HUES64 (cell line): ENCODE data around the gene GDPD3.

Source experiments
- H3K27ac ChIP-seq: 2 replicates; pipeline ENCODE4 v1.7.0; 2013; ENCODE audit warnings: low read depth, low read length, inconsistent platforms
- H3K27me3 ChIP-seq: 2 replicates; pipeline ENCODE4 v1.6.1; 2013; ENCODE audit warnings: mild to moderate bottlenecking, low read length; ENCODE audit not compliant: insufficient read depth
- H3K36me3 ChIP-seq: 2 replicates; pipeline ENCODE4 v1.6.1; 2013; ENCODE audit warnings: mild to moderate bottlenecking, low read length; ENCODE audit not compliant: insufficient read depth
- H3K4me1 ChIP-seq: 2 replicates; pipeline ENCODE4 v1.6.1; 2013; ENCODE audit warnings: mild to moderate bottlenecking, low read length, moderate library complexity; ENCODE audit not compliant: insufficient read depth
- H3K4me3 ChIP-seq: 2 replicates; pipeline ENCODE4 v1.5.1; 2013; ENCODE audit warnings: mild to moderate bottlenecking, low read length, moderate library complexity
- H3K9ac ChIP-seq: 2 replicates; pipeline ENCODE4 v1.6.1; 2013; ENCODE audit warnings: mild to moderate bottlenecking, low read depth, low read length
- H3K9me3 ChIP-seq: 2 replicates; pipeline ENCODE4 v1.6.1; 2013; ENCODE audit warnings: low read depth, low read length; ENCODE audit not compliant: insufficient read depth
- WGBS: fragments of 150-250, 120-280 bp; methylation state at CpG from one replicate; pipeline ENCODE4 v1.1.7; 2013; ENCODE audit warnings: missing lambda C conversion rate; 5-methylcytosine and 5-hydroxymethylcytosine counted together

GDPD3 gene

GRCh38 chr16:30110661-30111060 lies 2.7 kb downstream of the GDPD3 start:
- H3K9ac ChIP-seq: no peak overlapping the region
- H3K4me3 ChIP-seq: no peak overlapping the region
- no peaks in the 10 kb centered on the region for H3K9me3 ChIP-seq
- H3K27me3 ChIP-seq: no peaks in the 10 kb centered on the region
- peaks cover 3% of the 10 kb centered on the region; the same call in 1 of the 2 replicates for H3K36me3 ChIP-seq
- H3K4me1 ChIP-seq: no peaks in the 10 kb centered on the region
- 76% methylated on average over 6 of the region's 7 CpGs for WGBS
- no peak overlapping the region for H3K27ac ChIP-seq

- Histone ChIP-seq H3K27me3 (no peaks in the 10 kb centered on the region), H3K4me1 (no peaks in the 10 kb centered on the region), H3K27ac (no peak overlapping the region), H3K4me3 (no peak overlapping the region), H3K9me3 (no peaks in the 10 kb centered on the region), H3K9ac (no peak overlapping the region), H3K36me3 (peaks cover 3% of the 10 kb centered on the region; the same call in 1 of the 2 replicates)
- WGBS: 95% methylated on average over 14 of the region's 15 CpGs
Measured at GRCh38 chr16:30108059-30108850, 5.1 kb downstream of the GDPD3 start.

DNA sequence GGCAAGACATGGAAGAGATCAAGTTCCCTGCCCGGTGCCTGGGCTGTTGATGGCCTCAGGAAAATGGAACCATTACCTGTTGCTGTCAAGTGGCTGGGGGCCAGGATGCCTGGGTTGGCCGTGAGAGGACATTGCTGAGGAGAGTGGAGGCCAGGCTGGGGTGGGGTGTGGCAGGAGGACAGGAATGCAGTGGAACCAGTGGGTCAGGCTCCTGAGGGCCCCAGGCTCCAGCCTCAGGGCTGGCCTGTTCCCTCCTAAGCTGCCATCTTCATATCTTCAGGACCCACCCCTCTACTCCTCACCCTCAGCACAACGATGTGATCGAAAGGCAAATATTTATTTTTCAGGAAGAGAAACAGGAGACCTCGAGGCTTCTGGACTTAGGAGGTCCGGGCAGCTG lies 8.8 kb downstream of the GDPD3 start:
- no peaks in the 10 kb centered on the region for H3K27me3 ChIP-seq
- H3K27ac ChIP-seq: no peak overlapping the region
- 93% methylated on average over 6 of the region's 6 CpGs for WGBS
- no peak overlapping the region for H3K4me3 ChIP-seq
- no peaks in the 10 kb centered on the region for H3K4me1 ChIP-seq
- H3K36me3 ChIP-seq: peaks cover 3% of the 10 kb centered on the region; the same call in 1 of the 2 replicates
- no peaks in the 10 kb centered on the region for H3K9me3 ChIP-seq
- no peak overlapping the region for H3K9ac ChIP-seq

DNA sequence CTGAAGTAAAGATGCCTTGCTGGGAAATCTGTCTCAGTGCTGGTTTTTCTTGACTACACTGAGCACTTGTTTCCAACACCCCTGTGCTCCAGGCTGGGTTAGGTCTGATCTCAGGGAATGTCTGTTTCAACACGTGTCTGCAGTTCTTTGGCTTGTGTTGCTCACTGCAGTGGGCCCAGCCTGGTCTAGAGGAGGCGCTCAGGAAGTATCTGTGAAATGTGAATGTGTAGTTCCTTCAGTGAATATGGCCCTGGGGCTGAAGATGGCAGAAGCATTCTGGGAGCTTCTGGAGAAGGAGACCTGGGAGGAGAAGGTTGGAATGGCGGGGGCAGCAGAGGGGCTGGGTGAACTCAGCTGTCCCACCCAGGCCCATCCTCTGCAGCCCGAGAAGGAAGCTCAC lies 9.2 kb downstream of the GDPD3 start:
- Histone ChIP-seq H3K27ac (no peak overlapping the region), H3K9ac (no peak overlapping the region), H3K36me3 (peaks cover 3% of the 10 kb centered on the region; the same call in 1 of the 2 replicates), H3K9me3 (no peaks in the 10 kb centered on the region), H3K4me3 (no peak overlapping the region), H3K4me1 (no peaks in the 10 kb centered on the region), H3K27me3 (no peaks in the 10 kb centered on the region)
- 93% methylated on average over 4 of the region's 4 CpGs for WGBS

- Histone ChIP-seq H3K27ac (peak overlapping the region; percentile 83), H3K36me3 (peaks cover 2% of the 10 kb centered on the region; the same call in 1 of the 2 replicates), H3K27me3 (no peaks in the 10 kb centered on the region), H3K4me1 (peaks cover 7% of the 10 kb centered on the region; the same call in 1 of the 2 replicates), H3K9ac (peak overlapping the region; percentile 71; the same call in 1 of the 2 replicates), H3K4me3 (peak overlapping the region; percentile 49), H3K9me3 (peaks cover 21% of the 10 kb centered on the region)
- WGBS: 95% methylated on average over 18 of the region's 18 CpGs
Measured at GRCh38 chr16:30096862-30097563, 16.3 kb downstream of the GDPD3 start.

GRCh38 chr16:30096105-30096861 lies 17.1 kb downstream of the GDPD3 start, which contains the start of gene YPEL3:
Gene YPEL3 (minus strand): TSS chr16:30096213. CDS start chr16:30095482, 731 bp downstream.
- Histone ChIP-seq H3K36me3 (peaks cover 2% of the 10 kb centered on the region; the same call in 1 of the 2 replicates), H3K4me3 (peak within 1 kb of the TSS; percentile 50), H3K9me3 (peaks cover 21% of the 10 kb centered on the region), H3K9ac (peak within 1 kb of the TSS; percentile 71), H3K27me3 (no peaks in the 10 kb centered on the region), H3K4me1 (peaks cover 7% of the 10 kb centered on the region; the same call in 1 of the 2 replicates), H3K27ac (peak within 1 kb of the TSS; percentile 83)
- WGBS: 10% methylated on average over 77 of the region's 77 CpGs

GRCh38 chr16:30095166-30096078 lies 17.9 kb downstream of the GDPD3 start:
- H3K27me3 ChIP-seq: no peaks in the 10 kb centered on the region
- H3K9ac ChIP-seq: peak overlapping the region; percentile 52; the same call in 1 of the 2 replicates
- H3K4me3 ChIP-seq: peak overlapping the region; percentile 50
- WGBS: 45% methylated on average over 47 of the region's 47 CpGs
- H3K36me3 ChIP-seq: peaks cover 2% of the 10 kb centered on the region; the same call in 1 of the 2 replicates
- H3K4me1 ChIP-seq: peaks cover 7% of the 10 kb centered on the region; the same call in 1 of the 2 replicates
- H3K27ac ChIP-seq: peak overlapping the region; percentile 59; the same call in 1 of the 2 replicates
- peaks cover 21% of the 10 kb centered on the region for H3K9me3 ChIP-seq

DNA sequence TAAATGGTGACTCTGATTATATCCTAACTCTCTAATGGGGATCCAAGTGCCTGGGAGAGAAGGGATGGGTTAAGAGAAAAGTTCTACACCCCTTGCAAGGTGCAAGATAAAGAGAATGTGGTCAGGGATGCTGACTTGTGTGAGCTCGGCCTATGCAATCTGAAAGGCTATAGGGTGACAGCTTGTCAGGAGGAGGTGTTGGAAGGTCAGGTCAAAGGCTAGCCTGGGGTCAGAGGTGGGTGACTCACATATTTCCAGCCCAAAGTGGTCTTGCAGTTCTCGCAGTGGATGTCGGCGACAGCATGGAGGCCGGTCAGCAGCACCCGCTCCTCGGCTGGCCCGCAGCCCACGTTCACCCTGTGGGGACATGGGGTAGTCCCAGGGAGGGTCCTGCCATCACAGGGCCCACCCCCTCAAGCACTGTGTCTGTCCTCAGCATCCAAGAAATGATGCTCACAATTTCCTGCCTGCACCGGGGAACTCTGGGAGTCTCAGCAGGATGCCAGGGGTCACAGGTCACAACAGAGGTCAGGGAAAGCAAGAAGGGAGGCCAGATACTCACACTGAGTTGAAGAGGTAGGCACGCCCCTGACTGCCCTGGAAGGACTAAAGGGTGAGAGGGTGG lies 18.7 kb downstream of the GDPD3 start:
- H3K4me1 ChIP-seq: peaks cover 7% of the 10 kb centered on the region; the same call in 1 of the 2 replicates
- no peak overlapping the region for H3K27ac ChIP-seq
- 92% methylated on average over 11 of the region's 11 CpGs for WGBS
- H3K36me3 ChIP-seq: peaks cover 2% of the 10 kb centered on the region; the same call in 1 of the 2 replicates
- H3K9me3 ChIP-seq: peaks cover 21% of the 10 kb centered on the region
- H3K4me3 ChIP-seq: no peak overlapping the region
- no peaks in the 10 kb centered on the region for H3K27me3 ChIP-seq
- no peak overlapping the region for H3K9ac ChIP-seq

DNA sequence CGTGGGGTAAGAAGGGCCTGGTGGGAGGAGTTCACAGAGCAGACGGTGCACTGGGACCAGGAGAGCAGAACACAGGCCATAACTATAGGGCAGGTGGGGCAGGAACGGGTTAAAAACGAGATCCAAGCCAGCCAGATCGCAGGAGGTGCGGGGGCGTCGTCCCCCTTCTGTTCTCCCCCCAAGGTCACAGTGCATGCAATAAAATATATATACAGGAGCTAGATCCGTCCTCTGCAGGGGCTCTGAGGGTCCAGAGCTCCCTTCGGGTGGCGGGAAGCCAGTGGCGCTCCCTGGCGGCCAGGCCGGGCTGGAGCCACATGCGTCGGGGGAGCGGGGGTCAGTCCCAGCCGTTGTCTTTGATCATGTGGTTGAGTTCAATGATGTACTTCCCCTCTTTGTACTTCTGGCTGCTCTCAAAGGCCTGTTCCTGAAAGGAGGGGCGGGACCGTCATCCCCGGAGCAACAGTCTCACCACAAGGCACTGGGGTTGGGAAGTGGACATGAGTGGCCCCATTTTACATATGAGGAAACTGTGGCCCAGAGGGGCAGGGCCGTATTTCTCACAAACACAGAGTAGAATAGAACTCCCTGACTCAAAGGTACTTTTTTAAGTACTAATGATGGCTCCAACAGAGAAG lies 20.8 kb downstream of the GDPD3 start:
- peak overlapping the region; percentile 72 for H3K9ac ChIP-seq
- H3K27ac ChIP-seq: peak overlapping the region; percentile 70; the same call in 1 of the 2 replicates
- 2% methylated on average over 21 of the region's 22 CpGs for WGBS
- H3K4me3 ChIP-seq: peak overlapping the region; percentile 73
- H3K27me3 ChIP-seq: no peaks in the 10 kb centered on the region
- H3K4me1 ChIP-seq: peaks cover 7% of the 10 kb centered on the region; the same call in 1 of the 2 replicates
- H3K36me3 ChIP-seq: peaks cover 2% of the 10 kb centered on the region; the same call in 1 of the 2 replicates
- peaks cover 9% of the 10 kb centered on the region for H3K9me3 ChIP-seq
